Stimulated activated CD8-positive, alpha-beta memory T cell treated with anti-CD3 and anti-CD28 coated beads, Interleukin-12 subunit alpha, Interleukin-12 subunit beta, amount 100 ng/mL, for 4 hours (primary cell): Measurements from ENCODE around the gene CYSLTR2.
"Not testable (repeated sequence)": the region's sequence is repeated elsewhere in the genome, so short reads cannot be mapped to it uniquely, and the experiment has no call there.

Experiments
- DNase-seq: peaks from one replicate; pipeline ENCODE4 v3.0.0-alpha.2; 2020; ENCODE audit warnings: low read depth

Gene CYSLTR2

GRCh38 chr13:48695776-48696175, 42.0 kb downstream of the CYSLTR2 start:
- no peak for DNase-seq

- not testable (repeated sequence) for DNase-seq
Measured at GRCh38 chr13:48696676-48697075, 42.9 kb downstream of the CYSLTR2 start.

- DNase-seq: no peak
Measured at GRCh38 chr13:48707405-48707804, 53.7 kb downstream of the CYSLTR2 start.

GRCh38 chr13:48708764-48709163, 55.0 kb downstream of the CYSLTR2 start:
- no peak for DNase-seq

- DNase-seq: no peak
Measured at GRCh38 chr13:48709213-48709612, 55.5 kb downstream of the CYSLTR2 start.

- DNase-seq: no peak
Measured at GRCh38 chr13:48710160-48710559, 56.4 kb downstream of the CYSLTR2 start.

- no peak for DNase-seq
Measured at GRCh38 chr13:48712141-48712540, 58.4 kb downstream of the CYSLTR2 start.

GRCh38 chr13:48715977-48716376, 62.2 kb downstream of the CYSLTR2 start:
- DNase-seq: no peak

GRCh38 chr13:48720621-48721020, 66.9 kb downstream of the CYSLTR2 start:
- DNase-seq: no peak

- no peak for DNase-seq
Measured at GRCh38 chr13:48723168-48723567, 69.4 kb downstream of the CYSLTR2 start.

- no peak for DNase-seq
Measured at GRCh38 chr13:48725271-48725670, 71.5 kb downstream of the CYSLTR2 start.

GRCh38 chr13:48726711-48727110, 73.0 kb downstream of the CYSLTR2 start:
- DNase-seq: no peak

- no peak for DNase-seq
Measured at GRCh38 chr13:48727241-48728011, 73.7 kb downstream of the CYSLTR2 start.

GRCh38 chr13:48728226-48728625, 74.5 kb downstream of the CYSLTR2 start:
- DNase-seq: no peak

- DNase-seq: no peak
Measured at GRCh38 chr13:48728876-48729275, 75.1 kb downstream of the CYSLTR2 start.

GRCh38 chr13:48729856-48730255, 76.1 kb downstream of the CYSLTR2 start:
- DNase-seq: no peak

GRCh38 chr13:48731001-48731658, 77.4 kb downstream of the CYSLTR2 start:
- no peak for DNase-seq

GRCh38 chr13:48731957-48732569, 78.3 kb downstream of the CYSLTR2 start:
- peak; percentile 8 for DNase-seq

GRCh38 chr13:48733739-48734335, 80.1 kb downstream of the CYSLTR2 start:
- no peak for DNase-seq

GRCh38 chr13:48735571-48735970, 81.8 kb downstream of the CYSLTR2 start:
- DNase-seq: no peak

- no peak for DNase-seq
Measured at GRCh38 chr13:48737689-48738088, 84.0 kb downstream of the CYSLTR2 start.

- DNase-seq: no peak
Measured at GRCh38 chr13:48738311-48738710, 84.6 kb downstream of the CYSLTR2 start.
